GM12872 (cell line): Measurements from ENCODE around the gene KAT6B.

Source experiments
- TF ChIP-seq, protein P1 (sequence below): IDR thresholded peaks from 3 replicates; pipeline ENCODE4 v1.5.1; 2011; ENCODE audit warnings: low read depth, mild to moderate bottlenecking, low read length, moderate library complexity; ENCODE audit not compliant: insufficient read depth

The KAT6B gene

DNA sequence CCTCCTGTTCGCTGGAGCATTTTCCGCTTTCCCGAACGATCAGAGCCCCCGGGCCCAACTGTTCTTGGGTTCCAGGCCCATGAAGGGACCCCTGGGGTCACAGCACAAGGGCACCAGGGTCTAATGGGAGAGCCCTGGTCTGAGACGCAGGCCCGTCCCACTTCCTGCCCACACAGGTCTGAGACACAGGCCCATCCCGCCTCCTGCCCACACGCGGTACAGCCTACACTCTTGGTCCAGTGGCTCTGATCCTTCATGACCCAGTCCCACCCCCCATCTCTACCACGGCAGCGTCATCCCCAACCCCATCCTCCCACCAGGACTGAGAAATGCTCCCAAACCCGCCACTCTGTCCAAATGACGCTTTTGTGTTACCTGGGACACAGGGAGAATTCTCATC is 246.3 kb downstream of the KAT6B start:
- TF ChIP-seq, protein P1, sequence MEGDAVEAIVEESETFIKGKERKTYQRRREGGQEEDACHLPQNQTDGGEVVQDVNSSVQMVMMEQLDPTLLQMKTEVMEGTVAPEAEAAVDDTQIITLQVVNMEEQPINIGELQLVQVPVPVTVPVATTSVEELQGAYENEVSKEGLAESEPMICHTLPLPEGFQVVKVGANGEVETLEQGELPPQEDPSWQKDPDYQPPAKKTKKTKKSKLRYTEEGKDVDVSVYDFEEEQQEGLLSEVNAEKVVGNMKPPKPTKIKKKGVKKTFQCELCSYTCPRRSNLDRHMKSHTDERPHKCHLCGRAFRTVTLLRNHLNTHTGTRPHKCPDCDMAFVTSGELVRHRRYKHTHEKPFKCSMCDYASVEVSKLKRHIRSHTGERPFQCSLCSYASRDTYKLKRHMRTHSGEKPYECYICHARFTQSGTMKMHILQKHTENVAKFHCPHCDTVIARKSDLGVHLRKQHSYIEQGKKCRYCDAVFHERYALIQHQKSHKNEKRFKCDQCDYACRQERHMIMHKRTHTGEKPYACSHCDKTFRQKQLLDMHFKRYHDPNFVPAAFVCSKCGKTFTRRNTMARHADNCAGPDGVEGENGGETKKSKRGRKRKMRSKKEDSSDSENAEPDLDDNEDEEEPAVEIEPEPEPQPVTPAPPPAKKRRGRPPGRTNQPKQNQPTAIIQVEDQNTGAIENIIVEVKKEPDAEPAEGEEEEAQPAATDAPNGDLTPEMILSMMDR = no peak

DNA sequence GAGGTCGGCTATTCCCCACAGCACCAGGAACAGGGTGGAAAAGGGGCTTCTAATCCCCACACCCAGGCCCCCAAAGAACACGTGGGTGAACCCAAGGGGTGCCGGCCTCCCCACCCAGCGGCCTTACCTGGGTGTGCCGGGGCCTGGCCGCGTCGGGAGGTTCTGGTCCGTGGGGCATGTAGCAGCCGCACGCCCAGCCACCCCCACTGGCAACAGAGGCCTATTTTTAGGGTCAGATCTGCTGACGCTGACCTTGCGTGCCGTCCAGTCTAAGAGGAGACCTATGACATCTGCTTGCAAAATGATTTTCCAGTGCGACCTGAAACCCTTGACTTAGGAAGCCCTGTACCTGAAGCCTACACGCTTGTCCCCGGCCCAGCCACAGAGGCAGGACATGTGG is 247.0 kb downstream of the KAT6B start:
- TF ChIP-seq, protein P1 = no peak

DNA sequence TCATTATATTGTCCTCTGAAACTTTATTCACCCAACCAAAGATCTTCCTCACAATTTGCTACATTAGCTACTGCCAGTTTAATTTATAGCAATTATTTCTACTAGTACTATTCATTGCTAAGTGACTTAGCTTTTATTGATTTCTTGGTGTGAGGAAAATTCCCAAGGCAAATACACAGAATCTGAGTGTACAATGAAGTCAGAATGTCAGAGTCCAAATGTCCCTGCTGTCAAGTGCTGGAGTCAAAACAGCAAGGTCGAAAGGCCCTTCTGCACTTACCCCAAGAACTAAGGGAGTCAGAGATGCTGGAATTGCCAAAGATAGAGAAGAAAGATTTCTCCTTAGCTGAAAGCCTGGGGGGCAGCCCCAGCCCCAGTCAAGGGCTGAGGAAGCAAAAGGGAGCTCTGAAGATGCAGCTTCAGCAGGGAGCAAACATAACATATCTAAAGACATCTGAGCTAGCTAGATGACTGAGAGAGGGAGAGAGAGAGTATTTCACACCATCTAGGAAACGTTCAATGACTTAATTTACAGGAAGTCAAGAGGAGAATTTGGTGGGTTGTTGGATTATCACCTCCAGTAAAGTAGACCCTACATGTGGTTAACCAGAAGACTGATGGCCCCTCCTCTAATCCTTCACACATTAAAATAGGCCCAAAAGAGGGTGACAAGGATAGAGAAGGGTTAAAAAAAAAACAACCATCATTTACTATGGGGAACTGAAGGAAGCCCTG is 248.5 kb downstream of the KAT6B start:
- TF ChIP-seq, protein P1 = no peak

DNA sequence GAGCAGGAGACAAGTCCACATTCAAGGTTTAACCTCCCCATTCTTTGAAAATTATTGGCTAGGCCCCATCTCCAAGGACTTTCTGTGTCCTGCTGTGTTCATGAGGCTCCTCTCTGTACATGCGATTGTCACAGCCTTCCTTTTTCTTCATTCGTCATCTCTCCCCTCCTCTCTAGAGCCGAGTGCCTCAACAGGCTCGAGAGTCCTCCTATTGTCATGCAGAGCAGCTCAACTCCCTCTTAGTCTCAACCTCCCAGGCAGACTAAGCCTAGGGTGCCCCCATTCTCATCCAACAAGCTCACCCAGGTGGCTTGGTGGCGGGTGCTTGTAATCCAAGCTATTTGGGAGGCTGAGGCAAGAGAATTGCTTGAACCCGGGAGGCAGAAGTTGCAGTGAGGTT is 249.9 kb downstream of the KAT6B start:
- TF ChIP-seq, protein P1 = no peak

DNA sequence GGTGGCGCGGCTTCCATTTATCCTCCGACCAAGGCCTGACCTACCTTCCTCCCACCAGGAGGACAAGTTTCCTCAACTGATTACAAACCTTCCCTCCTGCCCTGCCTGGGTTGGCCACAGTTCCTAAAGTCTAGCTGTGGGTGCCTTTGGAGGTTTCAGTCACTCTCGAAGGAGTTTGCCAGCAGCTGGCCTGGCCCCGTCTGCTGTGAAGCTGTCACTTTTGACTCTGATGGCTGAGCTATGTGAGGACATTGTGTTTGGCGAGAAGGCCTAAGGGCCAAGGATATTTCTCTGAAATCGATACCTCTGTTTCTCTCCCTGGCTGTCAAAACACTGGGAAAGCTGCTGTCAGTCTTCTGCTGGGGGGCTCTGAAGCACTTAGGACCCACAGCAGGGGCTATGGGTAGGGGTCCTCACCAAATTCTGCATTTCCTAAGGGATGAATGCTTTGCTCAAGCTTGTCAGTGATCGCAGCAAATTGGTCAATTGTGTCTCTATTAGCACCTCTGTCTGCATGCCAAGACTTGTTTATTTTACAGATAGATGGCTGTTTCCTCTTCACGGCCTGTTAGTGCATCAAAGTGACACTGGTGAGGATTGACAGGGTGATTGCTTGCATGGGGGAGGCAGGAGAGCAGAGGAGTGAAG is 253.2 kb downstream of the KAT6B start:
- TF ChIP-seq, protein P1 = no peak

DNA sequence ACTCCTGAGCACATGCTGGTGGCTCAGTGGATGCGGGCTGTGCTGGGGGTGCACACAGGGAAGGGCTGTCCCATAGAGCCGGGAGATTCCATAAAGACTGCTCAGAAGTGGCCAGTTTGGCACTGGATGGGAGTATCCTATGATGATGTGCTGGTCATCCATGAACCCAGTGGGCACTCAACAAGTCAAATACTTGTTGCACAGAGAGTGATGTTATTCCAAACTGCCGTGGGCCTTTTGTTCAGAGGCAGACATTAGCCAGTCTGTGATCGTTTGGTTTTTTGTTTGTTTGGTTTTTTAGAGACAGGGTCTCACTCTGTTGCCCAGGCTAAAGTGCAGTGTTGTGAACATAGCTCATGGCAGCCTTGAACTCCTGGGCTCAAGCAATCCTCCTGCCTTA is 254.2 kb downstream of the KAT6B start:
- TF ChIP-seq, protein P1 = no peak

DNA sequence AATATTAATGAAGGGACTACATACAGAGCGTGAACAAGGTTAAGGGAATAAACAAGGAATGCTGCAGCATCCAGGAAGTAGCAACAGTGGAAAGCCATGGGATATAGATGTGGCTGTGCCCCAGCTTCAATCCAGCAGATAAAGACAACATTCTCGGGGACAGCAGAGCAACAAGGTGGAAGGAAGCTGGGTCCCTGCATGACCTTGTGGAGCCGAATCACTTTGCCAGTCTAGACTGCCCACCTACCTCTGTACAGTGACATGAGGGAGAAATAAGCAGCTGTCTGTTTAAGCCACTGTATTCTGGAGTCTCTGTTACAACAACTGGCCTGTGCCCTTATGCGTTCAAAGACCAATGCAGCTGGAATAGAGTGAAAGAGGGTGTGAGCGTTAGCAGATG is 255.0 kb downstream of the KAT6B start:
- TF ChIP-seq, protein P1 = no peak
